ENCODE results near the gene ZNF862. TPM values are rescaled to one million over a fixed set of nuclear protein-coding genes. Genes with fewer than 3 reads are reported as not detected.

The ZNF862 gene
- total and polyA plus RNA-seq, 10 of the 15 experiments (the other 5 are each of a cell fraction or from before 2014, with no cell fraction given) = 0.49 to 7.7 (median 3.5) TPM

DNA sequence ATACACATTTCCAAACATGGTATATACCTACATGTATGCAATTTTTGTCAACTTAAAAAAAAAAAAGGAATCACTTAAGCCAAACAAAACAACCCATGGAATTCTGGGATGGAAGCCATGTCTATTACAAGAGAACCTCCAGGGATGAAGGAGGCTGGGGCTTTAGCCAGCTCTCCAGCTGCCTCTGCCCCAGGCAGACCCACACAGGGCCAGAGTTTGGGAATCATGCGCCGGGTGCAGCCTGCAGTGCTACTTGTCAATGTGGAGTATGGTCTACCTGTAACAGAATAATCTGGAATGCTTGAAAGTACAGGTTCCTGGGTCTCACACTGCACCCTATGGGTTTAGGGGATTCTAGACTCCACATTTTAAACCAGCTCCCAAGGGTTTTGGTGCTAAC, 46.4 kb downstream of the ZNF862 start (continued):
- TF ChIP-seq, protein P1, sequence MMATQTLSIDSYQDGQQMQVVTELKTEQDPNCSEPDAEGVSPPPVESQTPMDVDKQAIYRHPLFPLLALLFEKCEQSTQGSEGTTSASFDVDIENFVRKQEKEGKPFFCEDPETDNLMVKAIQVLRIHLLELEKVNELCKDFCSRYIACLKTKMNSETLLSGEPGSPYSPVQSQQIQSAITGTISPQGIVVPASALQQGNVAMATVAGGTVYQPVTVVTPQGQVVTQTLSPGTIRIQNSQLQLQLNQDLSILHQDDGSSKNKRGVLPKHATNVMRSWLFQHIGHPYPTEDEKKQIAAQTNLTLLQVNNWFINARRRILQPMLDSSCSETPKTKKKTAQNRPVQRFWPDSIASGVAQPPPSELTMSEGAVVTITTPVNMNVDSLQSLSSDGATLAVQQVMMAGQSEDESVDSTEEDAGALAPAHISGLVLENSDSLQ (IDR thresholded peaks at IDR 0.05) = no peak

DNA sequence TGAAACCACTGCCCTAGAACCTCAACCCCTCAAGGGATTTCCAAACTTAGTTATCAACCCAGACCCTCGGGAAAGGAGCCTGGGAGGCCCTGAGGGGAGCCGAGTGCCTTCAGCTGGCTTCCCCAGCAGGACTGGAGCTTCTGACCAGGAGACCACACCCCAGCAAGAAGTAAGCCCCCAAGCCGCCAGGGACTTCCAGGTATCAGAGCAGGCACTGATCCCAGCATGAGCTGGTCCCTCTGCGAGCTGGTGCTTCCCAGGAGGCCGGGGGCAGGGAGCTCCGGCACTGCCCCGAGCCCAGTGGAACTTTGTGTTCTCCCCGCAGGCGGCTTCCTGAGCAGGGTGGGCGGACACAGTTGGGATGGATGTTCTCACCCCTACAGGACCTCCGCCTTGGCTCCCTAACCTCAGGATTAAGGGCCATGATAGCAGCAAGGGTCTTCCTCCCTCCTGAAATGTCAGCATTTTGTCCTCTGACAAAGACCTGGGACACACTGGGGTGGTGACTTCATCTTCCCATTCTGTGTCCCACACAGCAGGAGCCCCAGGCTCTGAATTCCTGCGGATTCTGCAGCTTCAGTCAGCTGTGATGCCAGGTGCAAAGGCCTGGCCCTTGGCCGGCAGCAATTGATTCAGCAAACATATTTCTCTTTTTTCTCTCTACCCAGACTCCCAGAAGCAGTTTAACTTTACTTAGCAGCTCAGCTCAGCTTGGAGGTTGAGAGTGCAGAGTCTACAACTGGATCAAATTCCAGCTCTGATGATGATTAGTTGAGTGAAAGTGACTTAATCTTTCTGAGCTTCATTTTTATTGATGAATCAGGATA, 47.2 kb downstream of the ZNF862 start:
- no peak overlapping the region for H3K4me3 ChIP-seq
- H3K4me2 ChIP-seq (ENCODE audit: control insufficient read depth, insufficient read depth) = no peak overlapping the region
- ATAC-seq (no peak), DNase-seq (ENCODE audit: low read depth, low spot score) (no peak), FAIRE-seq (no peak)
- ChIA-PET SMC1A (ENCODE audit: uncharacterized antibody, unreplicated experiment) (interaction anchor here (0.5 to 1.3 kb wide), 2 partner anchors 46 to 79 kb away, joined by 3 read pairs; no protein-coding TSS in a partner anchor), POLR2A (no interaction called here), CTCF (no interaction called here), RAD21 (ENCODE audit: unreplicated experiment) (no interaction called here)
- no peak overlapping the region for H3K27ac ChIP-seq (ENCODE audit: control insufficient read depth, insufficient read depth)
- H3K79me2 ChIP-seq (ENCODE audit: control insufficient read depth, insufficient read depth, low read length) = no peaks in the 10 kb centered on the region
- BruUV-seq (replicated peaks) = no TSS peak
- 68% methylated on average over 13 of the region's 13 CpGs for WGBS (ENCODE audit: insufficient coverage, insufficient replicate concordance, low lambda C conversion rate, missing lambda C conversion rate)
- no peak overlapping the region for H2AFZ ChIP-seq (ENCODE audit: control insufficient read depth, low read depth, low read length)
- no peaks in the 10 kb centered on the region for H3K4me1 ChIP-seq (ENCODE audit: control insufficient read depth, insufficient read depth, low read length)
- H3K27me3 ChIP-seq (replicated peaks in 1 of 2; ENCODE audit: control insufficient read depth in 2 of 2, insufficient read depth in 2 of 2, low read length in 1 of 2) = no peaks in the 10 kb centered on the region
- intact Hi-C loops (cut with micrococcal nuclease; ENCODE audit: unreplicated experiment) = no loop called here
- in situ Hi-C loops (cut with MboI) = no loop called here
- no peaks in the 10 kb centered on the region for H3K9me3 ChIP-seq (replicated peaks; ENCODE audit: control insufficient read depth, insufficient read depth, low read length)
- H3K9ac ChIP-seq (ENCODE audit: control insufficient read depth, insufficient read depth, low read length) = no peak overlapping the region
- no peaks in the 10 kb centered on the region for H4K20me1 ChIP-seq (ENCODE audit: control insufficient read depth, insufficient read depth)
- H3K36me3 ChIP-seq (ENCODE audit: control insufficient read depth in 2 of 2, insufficient read depth in 2 of 2, low read length in 1 of 2) = no peaks in the 10 kb centered on the region
- TF ChIP-seq CREB1 (IDR thresholded peaks at IDR 0.05; ENCODE audit: low read depth) (no peak), GATAD2B (conservative IDR thresholded peaks at IDR 0.05; ENCODE audit: low read depth) (no peak), YBX1 (IDR thresholded peaks at IDR 0.05) (no peak), NFYA (IDR thresholded peaks at IDR 0.05; ENCODE audit: borderline replicate concordance, low read depth, low read length) (no peak)
- TF ChIP-seq, protein P2, sequence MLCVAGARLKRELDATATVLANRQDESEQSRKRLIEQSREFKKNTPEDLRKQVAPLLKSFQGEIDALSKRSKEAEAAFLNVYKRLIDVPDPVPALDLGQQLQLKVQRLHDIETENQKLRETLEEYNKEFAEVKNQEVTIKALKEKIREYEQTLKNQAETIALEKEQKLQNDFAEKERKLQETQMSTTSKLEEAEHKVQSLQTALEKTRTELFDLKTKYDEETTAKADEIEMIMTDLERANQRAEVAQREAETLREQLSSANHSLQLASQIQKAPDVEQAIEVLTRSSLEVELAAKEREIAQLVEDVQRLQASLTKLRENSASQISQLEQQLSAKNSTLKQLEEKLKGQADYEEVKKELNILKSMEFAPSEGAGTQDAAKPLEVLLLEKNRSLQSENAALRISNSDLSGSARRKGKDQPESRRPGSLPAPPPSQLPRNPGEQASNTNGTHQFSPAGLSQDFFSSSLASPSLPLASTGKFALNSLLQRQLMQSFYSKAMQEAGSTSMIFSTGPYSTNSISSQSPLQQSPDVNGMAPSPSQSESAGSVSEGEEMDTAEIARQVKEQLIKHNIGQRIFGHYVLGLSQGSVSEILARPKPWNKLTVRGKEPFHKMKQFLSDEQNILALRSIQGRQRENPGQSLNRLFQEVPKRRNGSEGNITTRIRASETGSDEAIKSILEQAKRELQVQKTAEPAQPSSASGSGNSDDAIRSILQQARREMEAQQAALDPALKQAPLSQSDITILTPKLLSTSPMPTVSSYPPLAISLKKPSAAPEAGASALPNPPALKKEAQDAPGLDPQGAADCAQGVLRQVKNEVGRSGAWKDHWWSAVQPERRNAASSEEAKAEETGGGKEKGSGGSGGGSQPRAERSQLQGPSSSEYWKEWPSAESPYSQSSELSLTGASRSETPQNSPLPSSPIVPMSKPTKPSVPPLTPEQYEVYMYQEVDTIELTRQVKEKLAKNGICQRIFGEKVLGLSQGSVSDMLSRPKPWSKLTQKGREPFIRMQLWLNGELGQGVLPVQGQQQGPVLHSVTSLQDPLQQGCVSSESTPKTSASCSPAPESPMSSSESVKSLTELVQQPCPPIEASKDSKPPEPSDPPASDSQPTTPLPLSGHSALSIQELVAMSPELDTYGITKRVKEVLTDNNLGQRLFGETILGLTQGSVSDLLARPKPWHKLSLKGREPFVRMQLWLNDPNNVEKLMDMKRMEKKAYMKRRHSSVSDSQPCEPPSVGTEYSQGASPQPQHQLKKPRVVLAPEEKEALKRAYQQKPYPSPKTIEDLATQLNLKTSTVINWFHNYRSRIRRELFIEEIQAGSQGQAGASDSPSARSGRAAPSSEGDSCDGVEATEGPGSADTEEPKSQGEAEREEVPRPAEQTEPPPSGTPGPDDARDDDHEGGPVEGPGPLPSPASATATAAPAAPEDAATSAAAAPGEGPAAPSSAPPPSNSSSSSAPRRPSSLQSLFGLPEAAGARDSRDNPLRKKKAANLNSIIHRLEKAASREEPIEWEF (IDR thresholded peaks at IDR 0.05; ENCODE audit: insufficient replicate concordance, low read depth, low read length) = no peak
- TF ChIP-seq, protein P3, sequence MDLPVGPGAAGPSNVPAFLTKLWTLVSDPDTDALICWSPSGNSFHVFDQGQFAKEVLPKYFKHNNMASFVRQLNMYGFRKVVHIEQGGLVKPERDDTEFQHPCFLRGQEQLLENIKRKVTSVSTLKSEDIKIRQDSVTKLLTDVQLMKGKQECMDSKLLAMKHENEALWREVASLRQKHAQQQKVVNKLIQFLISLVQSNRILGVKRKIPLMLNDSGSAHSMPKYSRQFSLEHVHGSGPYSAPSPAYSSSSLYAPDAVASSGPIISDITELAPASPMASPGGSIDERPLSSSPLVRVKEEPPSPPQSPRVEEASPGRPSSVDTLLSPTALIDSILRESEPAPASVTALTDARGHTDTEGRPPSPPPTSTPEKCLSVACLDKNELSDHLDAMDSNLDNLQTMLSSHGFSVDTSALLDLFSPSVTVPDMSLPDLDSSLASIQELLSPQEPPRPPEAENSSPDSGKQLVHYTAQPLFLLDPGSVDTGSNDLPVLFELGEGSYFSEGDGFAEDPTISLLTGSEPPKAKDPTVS (IDR thresholded peaks at IDR 0.05; ENCODE audit: low read depth, low read length) = no peak
- TF ChIP-seq, protein P4, sequence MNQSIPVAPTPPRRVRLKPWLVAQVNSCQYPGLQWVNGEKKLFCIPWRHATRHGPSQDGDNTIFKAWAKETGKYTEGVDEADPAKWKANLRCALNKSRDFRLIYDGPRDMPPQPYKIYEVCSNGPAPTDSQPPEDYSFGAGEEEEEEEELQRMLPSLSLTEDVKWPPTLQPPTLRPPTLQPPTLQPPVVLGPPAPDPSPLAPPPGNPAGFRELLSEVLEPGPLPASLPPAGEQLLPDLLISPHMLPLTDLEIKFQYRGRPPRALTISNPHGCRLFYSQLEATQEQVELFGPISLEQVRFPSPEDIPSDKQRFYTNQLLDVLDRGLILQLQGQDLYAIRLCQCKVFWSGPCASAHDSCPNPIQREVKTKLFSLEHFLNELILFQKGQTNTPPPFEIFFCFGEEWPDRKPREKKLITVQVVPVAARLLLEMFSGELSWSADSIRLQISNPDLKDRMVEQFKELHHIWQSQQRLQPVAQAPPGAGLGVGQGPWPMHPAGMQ (IDR thresholded peaks at IDR 0.05; ENCODE audit: borderline replicate concordance) = no peak
- TF ChIP-seq, protein P5, sequence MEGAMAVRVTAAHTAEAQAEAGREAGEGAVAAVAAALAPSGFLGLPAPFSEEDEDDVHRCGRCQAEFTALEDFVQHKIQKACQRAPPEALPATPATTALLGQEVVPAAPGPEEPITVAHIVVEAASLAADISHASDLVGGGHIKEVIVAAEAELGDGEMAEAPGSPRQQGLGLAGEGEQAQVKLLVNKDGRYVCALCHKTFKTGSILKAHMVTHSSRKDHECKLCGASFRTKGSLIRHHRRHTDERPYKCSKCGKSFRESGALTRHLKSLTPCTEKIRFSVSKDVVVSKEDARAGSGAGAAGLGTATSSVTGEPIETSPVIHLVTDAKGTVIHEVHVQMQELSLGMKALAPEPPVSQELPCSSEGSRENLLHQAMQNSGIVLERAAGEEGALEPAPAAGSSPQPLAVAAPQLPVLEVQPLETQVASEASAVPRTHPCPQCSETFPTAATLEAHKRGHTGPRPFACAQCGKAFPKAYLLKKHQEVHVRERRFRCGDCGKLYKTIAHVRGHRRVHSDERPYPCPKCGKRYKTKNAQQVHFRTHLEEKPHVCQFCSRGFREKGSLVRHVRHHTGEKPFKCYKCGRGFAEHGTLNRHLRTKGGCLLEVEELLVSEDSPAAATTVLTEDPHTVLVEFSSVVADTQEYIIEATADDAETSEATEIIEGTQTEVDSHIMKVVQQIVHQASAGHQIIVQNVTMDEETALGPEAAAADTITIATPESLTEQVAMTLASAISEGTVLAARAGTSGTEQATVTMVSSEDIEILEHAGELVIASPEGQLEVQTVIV (IDR thresholded peaks at IDR 0.05; ENCODE audit: borderline replicate concordance, partially characterized antibody) = no peak

Measured in GM12878 (cell line).